H9 (cell line): ENCODE measurements around the gene ANAPC10. TPM values are rescaled to one million over a fixed set of nuclear protein-coding genes. Genes with fewer than 3 reads are reported as not detected.

Source experiments
- DNase-seq: peaks from one replicate; pipeline ENCODE4 v3.0.0-alpha.2; 2017
- H2AFZ ChIP-seq: one replicate; pipeline ENCODE4 v1.6.1; 2013; ENCODE audit warnings: mild to moderate bottlenecking, low read length, control low read depth, moderate library complexity
- H2AK5ac ChIP-seq: 2 replicates; pipeline ENCODE4 v1.6.1; 2013; ENCODE audit warnings: low read length, control low read depth, mixed read lengths; ENCODE audit not compliant: insufficient read length
- H2BK120ac ChIP-seq: one replicate; pipeline ENCODE4 v1.6.1; 2013; ENCODE audit warnings: low read depth, mild to moderate bottlenecking, low read length, control low read depth, inconsistent platforms; ENCODE audit not compliant: poor library complexity, severe bottlenecking
- H2BK12ac ChIP-seq: 2 replicates; pipeline ENCODE4 v1.6.1; 2013; ENCODE audit warnings: low read length, control low read depth, mixed read lengths, low read depth; ENCODE audit not compliant: insufficient read length
- H2BK15ac ChIP-seq: 2 replicates; pipeline ENCODE4 v1.6.1; 2013; ENCODE audit warnings: low read depth, low read length, control low read depth
- H2BK20ac ChIP-seq: one replicate; pipeline ENCODE4 v1.6.1; 2013; ENCODE audit warnings: low read depth, mild to moderate bottlenecking, low read length, control low read depth, inconsistent platforms; ENCODE audit not compliant: poor library complexity, severe bottlenecking
- H2BK5ac ChIP-seq: 2 replicates; pipeline ENCODE4 v1.6.1; 2013; ENCODE audit warnings: low read length, control low read depth, mixed read lengths; ENCODE audit not compliant: insufficient read length
- H3K14ac ChIP-seq: 2 replicates; pipeline ENCODE4 v1.6.1; 2013; ENCODE audit warnings: low read length, control low read depth; ENCODE audit not compliant: insufficient read depth
- H3K18ac ChIP-seq: 2 replicates; pipeline ENCODE4 v1.6.1; 2013; ENCODE audit warnings: low read depth, mild to moderate bottlenecking, mixed read lengths, low read length, control low read depth; ENCODE audit not compliant: insufficient read length
- H3K23ac ChIP-seq: 2 replicates; pipeline ENCODE4 v1.6.1; 2013; ENCODE audit warnings: low read length, control low read depth, mixed read lengths, low read depth; ENCODE audit not compliant: insufficient read length
- H3K23me2 ChIP-seq: 2 replicates; pipeline ENCODE4 v1.6.1; 2013; ENCODE audit warnings: low read depth, mild to moderate bottlenecking, mixed read lengths, low read length, control low read depth; ENCODE audit not compliant: insufficient read length, poor library complexity, severe bottlenecking
- H3K27ac ChIP-seq: 2 replicates; pipeline ENCODE4 v1.5.1; 2013; ENCODE audit warnings: low read length, control low read depth, mixed read lengths, low read depth; ENCODE audit not compliant: insufficient read length
- H3K27me3 ChIP-seq: 2 replicates; pipeline ENCODE4 v1.6.1; 2013; ENCODE audit warnings: low read length, control low read depth, inconsistent platforms; ENCODE audit not compliant: insufficient read depth
- H3K4ac ChIP-seq: 2 replicates; pipeline ENCODE4 v1.6.1; 2013; ENCODE audit warnings: low read depth, mild to moderate bottlenecking, control low read depth, inconsistent platforms, low read length, moderate library complexity
- H3K4me1 ChIP-seq: 2 replicates; pipeline ENCODE4 v1.6.1; 2013; ENCODE audit warnings: low read length, control low read depth, inconsistent platforms; ENCODE audit not compliant: insufficient read depth
- H3K4me2 ChIP-seq: 2 replicates; pipeline ENCODE4 v1.6.1; 2013; ENCODE audit warnings: low read length, control low read depth, mixed read lengths; ENCODE audit not compliant: insufficient read length, insufficient read depth
- H3K56ac ChIP-seq: 2 replicates; pipeline ENCODE4 v1.6.1; 2013; ENCODE audit warnings: low read depth, mild to moderate bottlenecking, mixed read lengths, low read length, control low read depth; ENCODE audit not compliant: insufficient read length
- H3K79me1 ChIP-seq: 2 replicates; pipeline ENCODE4 v1.6.1; 2013; ENCODE audit warnings: low read depth, mild to moderate bottlenecking, moderate library complexity, low read length, control low read depth, inconsistent platforms; ENCODE audit not compliant: insufficient read depth, poor library complexity, severe bottlenecking
- H3K79me2 ChIP-seq: 2 replicates; pipeline ENCODE4 v1.6.1; 2013; ENCODE audit warnings: low read length, control low read depth, inconsistent platforms; ENCODE audit not compliant: insufficient read depth
- H3K9ac ChIP-seq: 2 replicates; pipeline ENCODE4 v1.6.1; 2013; ENCODE audit warnings: low read length, control low read depth, mixed read lengths; ENCODE audit not compliant: insufficient read length; ENCODE audit errors: extremely low read depth
- H3K9me3 ChIP-seq: one replicate; pipeline ENCODE4 v1.6.1; 2013; ENCODE audit warnings: low read depth, low read length, inconsistent platforms; ENCODE audit not compliant: control insufficient read depth
- H3T11ph ChIP-seq: one replicate; pipeline ENCODE4 v1.6.1; 2013; ENCODE audit warnings: mild to moderate bottlenecking, low read length, control low read depth, inconsistent platforms
- H4K20me1 ChIP-seq: one replicate; pipeline ENCODE4 v1.6.1; 2013; ENCODE audit not compliant: control insufficient read depth, insufficient read length, insufficient read depth
- H4K5ac ChIP-seq: 2 replicates; pipeline ENCODE4 v1.6.1; 2013; ENCODE audit warnings: low read depth, mild to moderate bottlenecking, mixed read lengths, low read length, control low read depth; ENCODE audit not compliant: insufficient read length
- H4K8ac ChIP-seq: replicated peaks from 2 replicates; pipeline ENCODE4 v1.6.1; 2013; ENCODE audit warnings: low read length, control low read depth, mixed read lengths, low read depth; ENCODE audit not compliant: insufficient read length
- H4K91ac ChIP-seq: 2 replicates; pipeline ENCODE4 v1.6.1; 2013; ENCODE audit warnings: low read depth, mild to moderate bottlenecking, moderate library complexity, mixed read lengths, low read length, control low read depth; ENCODE audit not compliant: insufficient read length
- H3K27ac Mint-ChIP-seq, 3 experiments: 2 replicates in 2 of 3; 3 replicates in 1 of 3; pipeline ENCODE4 v1.8.0; 2020 to 2021; ENCODE audit warnings: mixed read lengths in 3 of 3, mild to moderate bottlenecking in 1 of 3, moderate library complexity in 1 of 3
- H3K27me3 Mint-ChIP-seq: 2 replicates; pipeline ENCODE4 v1.8.0; 2021; ENCODE audit warnings: low read depth, mild to moderate bottlenecking, moderate library complexity, mixed read lengths
- H3K36me3 Mint-ChIP-seq, 3 experiments: 2 replicates in 2 of 3; 3 replicates in 1 of 3; pipeline ENCODE4 v1.8.0; 2020 to 2021; ENCODE audit warnings: low read depth in 3 of 3, mixed read lengths in 3 of 3; ENCODE audit not compliant: insufficient read depth in 1 of 3
- H3K4me1 Mint-ChIP-seq, 2 experiments: 2 replicates each; pipeline ENCODE4 v1.8.0; 2020; ENCODE audit warnings: mixed read lengths in 2 of 2
- H3K4me3 Mint-ChIP-seq, 2 experiments: 2 replicates in 1 of 2; 3 replicates in 1 of 2; pipeline ENCODE4 v1.8.0; 2020 to 2021; ENCODE audit warnings: mild to moderate bottlenecking in 2 of 2, mixed read lengths in 2 of 2, moderate library complexity in 1 of 2
- H3K9me3 Mint-ChIP-seq, 2 experiments: 2 replicates in 1 of 2; 3 replicates in 1 of 2; pipeline ENCODE4 v1.8.0; 2020; ENCODE audit warnings: mild to moderate bottlenecking in 2 of 2, mixed read lengths in 2 of 2, moderate library complexity in 1 of 2
- CTCF ChIP-seq: fragments of 200-600 bp; sonication (generic); conservative IDR thresholded peaks from 3 replicates; pipeline ENCODE4 v1.8.0; 2021; ENCODE audit warnings: antibody characterized with exemption, mild to moderate bottlenecking
- WGBS: extraction: QIAGEN DNeasy Blood & Tissue Kit; methylation state at CpG from one replicate; pipeline ENCODE4 v1.1.7; 2013; ENCODE audit warnings: missing lambda C conversion rate, low lambda C conversion rate, mixed read lengths; ENCODE audit not compliant: insufficient read length; ENCODE audit errors: extremely low coverage; 5-methylcytosine and 5-hydroxymethylcytosine counted together
- total RNA-seq: library from RNA; stranded (reverse); gene quantifications from 2 replicates; pipeline ENCODE4 v1.2.1, GENCODE V29; 2021

Gene ANAPC10
- total RNA-seq, 1 experiment from 2014 or later = 25.3 TPM

GRCh38 chr4:144984241-144984640 lies 113.8 kb downstream of the ANAPC10 start:
- no peak overlapping the region for H4K5ac ChIP-seq
- H3K14ac ChIP-seq = no peak overlapping the region
- no peak overlapping the region for H3K4me2 ChIP-seq
- peaks cover 3 to 12% (median 10%) of the 10 kb centered on the region in 3 experiments for H3K36me3 Mint-ChIP-seq
- H3K9me3 Mint-ChIP-seq = peaks cover 9 to 18% of the 10 kb centered on the region in 2 experiments; a peak in 4 of 5 replicates
- no peaks in the 10 kb centered on the region for H3K27me3 Mint-ChIP-seq
- DNase-seq = no peak
- H3K23me2 ChIP-seq = no peaks in the 10 kb centered on the region
- no peak overlapping the region for H3K4ac ChIP-seq
- no peak for TF ChIP-seq CTCF
- no peak overlapping the region for H3K23ac ChIP-seq
- no peak overlapping the region for H4K8ac ChIP-seq
- H3T11ph ChIP-seq = no peak overlapping the region
- no peaks in the 10 kb centered on the region for H4K20me1 ChIP-seq
- no peaks in the 10 kb centered on the region for H3K9me3 ChIP-seq
- no peak overlapping the region for H3K9ac ChIP-seq
- H2BK20ac ChIP-seq = no peak overlapping the region
- H2AFZ ChIP-seq = no peak overlapping the region
- H3K18ac ChIP-seq = no peak overlapping the region
- no CpG with 5 or more reads among the region's 3 CpGs for whole genome bisulfite sequencing
- no peak overlapping the region for H2AK5ac ChIP-seq
- no peak overlapping the region for H3K56ac ChIP-seq
- no peaks in the 10 kb centered on the region for H3K79me2 ChIP-seq
- H4K91ac ChIP-seq = no peak overlapping the region
- no peaks in the 10 kb centered on the region for H3K79me1 ChIP-seq
- H3K4me1 Mint-ChIP-seq = peaks cover 2 to 4% of the 10 kb centered on the region in 2 experiments
- H2BK15ac ChIP-seq = no peak overlapping the region
- no peaks in the 10 kb centered on the region for H3K4me1 ChIP-seq
- no peak overlapping the region for H3K4me3 Mint-ChIP-seq
- H2BK12ac ChIP-seq = no peak overlapping the region
- H2BK5ac ChIP-seq = no peak overlapping the region
- no peaks in the 10 kb centered on the region for H3K27me3 ChIP-seq
- H3K27ac Mint-ChIP-seq = peak overlapping the region in 1 of 3 experiments; percentile 26; a peak in 3 of 7 replicates
- H2BK120ac ChIP-seq = no peak overlapping the region
- H3K27ac ChIP-seq = no peak overlapping the region
